HG02678 (cell line): ENCODE results near the gene SHD.
"Not testable (repeated sequence)": the region's sequence is repeated elsewhere in the genome, so short reads cannot be mapped to it uniquely, and the experiment has no call there.

ENCODE experiments used
- ATAC-seq: cut with Tn5 transposase; IDR thresholded peaks from one replicate; pipeline ENCODE4 v1.9.1; 2021; ENCODE audit warnings: mild to moderate bottlenecking, moderate library complexity; ENCODE audit not compliant: unreplicated experiment

The SHD gene

DNA sequence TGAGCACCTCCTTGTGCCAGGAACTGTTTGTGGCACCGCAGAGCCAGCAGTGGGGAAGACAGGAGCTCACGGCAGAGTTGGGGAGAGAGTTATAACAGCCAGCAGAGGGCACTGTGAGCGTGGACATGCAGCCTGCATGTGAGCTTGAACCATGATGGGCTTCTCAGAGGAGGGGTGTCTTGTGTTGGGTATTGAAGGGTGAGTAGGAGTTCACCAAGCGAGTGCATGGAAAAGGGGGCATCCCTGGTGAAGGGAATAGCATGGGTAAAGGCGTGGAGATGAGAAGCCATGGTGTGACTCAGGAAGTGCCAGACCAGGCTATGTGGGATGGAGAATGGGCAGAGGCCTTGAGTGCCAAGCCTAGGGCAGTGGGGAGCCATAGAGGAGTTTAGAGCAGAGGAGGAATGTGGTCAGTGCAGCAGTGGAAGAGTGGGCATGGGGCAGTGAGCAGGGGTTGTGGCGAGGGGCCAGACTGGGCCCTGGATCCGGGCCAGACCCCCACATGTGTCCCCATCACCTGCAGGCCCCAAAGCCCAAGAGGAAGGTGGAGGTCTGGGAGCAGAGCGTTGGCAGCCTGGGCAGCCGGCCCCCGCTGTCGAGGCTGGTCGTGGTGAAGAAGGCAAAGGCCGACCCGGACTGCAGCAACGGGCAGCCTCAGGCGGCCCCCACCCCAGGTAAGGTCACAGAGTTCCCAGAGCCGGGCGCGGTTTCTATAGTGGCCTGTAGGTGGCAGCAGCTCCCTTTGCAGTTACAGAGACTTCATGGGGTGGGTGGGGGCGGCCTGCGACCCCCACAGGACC, 11.8 kb upstream of the SHD start:
- ATAC-seq: no peak

- no peak for ATAC-seq
Observed at GRCh38 chr19:4267901-4268815, 10.9 kb upstream of the SHD start.

- no peak for ATAC-seq
Observed at GRCh38 chr19:4268816-4269430, 10.1 kb upstream of the SHD start.

GRCh38 chr19:4272894-4273293, 6.2 kb upstream of the SHD start:
- no peak for ATAC-seq

GRCh38 chr19:4274321-4274686, 4.8 kb upstream of the SHD start:
- not testable (repeated sequence) for ATAC-seq

DNA sequence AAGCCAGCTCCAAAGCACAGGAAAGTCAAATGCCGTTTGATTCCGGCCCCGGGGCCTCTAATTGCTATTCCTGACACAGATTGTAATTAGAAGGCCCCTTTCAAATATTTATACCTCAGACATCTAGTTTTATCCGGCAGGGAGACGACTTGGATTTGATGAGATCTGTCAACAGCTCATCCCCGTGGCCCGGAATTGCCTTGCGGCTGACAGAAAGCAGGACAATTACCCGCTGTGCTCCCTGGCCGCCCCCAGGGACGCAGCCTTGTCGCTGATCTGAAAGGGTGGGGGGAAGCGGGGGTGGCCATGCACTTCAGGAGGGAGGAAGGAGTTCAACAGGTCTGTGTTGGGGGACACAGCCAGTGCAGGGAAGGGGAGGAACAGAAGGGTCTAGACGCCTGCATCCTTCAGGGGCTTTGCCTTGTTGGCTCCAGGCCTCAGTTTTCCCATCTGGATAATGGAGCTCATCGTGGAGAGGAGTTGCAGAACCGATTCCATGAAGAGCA, 1.8 kb upstream of the SHD start:
- no peak for ATAC-seq

- no peak for ATAC-seq
Observed at GRCh38 chr19:4278010-4278409, 1.1 kb upstream of the SHD start.

DNA sequence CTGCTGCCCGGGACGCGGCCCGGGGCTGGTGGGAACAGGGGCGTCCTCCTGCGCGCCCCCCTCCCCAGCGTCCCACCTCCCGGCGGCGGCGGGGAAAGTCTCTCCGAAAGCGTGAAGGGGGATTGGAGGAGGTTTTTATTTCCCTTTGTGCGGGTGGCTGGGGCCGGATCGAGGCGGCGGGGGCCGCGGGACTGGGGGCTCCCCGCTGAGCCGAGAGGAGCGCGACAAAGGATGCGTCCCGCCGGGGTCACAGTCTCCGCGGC, 132 bp downstream of the SHD start:
- ATAC-seq: no peak

DNA sequence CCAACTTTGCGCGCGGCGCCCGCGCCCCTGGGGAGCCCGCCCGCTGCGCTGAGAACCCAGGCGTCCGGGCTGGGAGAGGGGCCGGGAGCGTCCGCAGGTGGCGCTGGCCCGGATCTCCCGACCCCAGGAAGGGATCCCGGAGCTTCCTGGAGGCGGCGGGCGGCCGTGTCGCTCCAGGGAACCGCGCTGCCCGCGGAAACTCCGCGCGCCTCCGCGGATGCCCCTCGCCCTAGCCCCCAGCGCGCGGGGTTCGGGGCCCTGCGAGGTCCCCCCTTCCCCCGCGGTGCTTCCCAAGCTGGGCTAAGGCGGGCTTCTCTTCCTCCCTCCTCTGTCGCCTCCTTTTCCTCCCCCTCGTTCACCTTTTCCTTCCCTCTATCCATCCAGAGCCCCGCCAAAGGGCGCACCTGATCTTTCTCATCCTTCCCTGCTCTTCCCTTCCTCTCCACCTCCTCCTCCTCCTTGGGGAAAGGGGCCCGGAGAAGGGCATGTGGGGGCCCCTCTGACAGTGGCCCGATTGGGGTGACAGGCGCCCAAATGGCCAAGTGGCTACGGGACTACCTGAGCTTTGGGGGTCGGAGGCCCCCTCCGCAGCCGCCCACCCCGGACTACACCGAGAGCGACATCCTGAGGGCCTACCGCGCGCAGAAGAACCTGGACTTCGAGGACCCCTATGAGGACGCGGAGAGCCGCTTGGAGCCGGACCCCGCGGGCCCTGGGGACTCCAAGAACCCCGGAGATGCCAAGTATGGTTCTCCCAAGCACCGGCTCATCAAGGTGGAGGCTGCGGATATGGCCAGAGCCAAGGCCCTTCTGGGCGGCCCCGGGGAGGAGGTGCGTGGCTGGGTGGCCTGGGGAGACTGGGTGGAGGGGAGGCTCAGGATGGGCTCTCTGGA, 710 bp downstream of the SHD start:
- ATAC-seq: no peak

- ATAC-seq: no peak
Observed at GRCh38 chr19:4284176-4284958, 5.3 kb downstream of the SHD start.

GRCh38 chr19:4284974-4285373, 5.9 kb downstream of the SHD start:
- no peak for ATAC-seq

- not testable (repeated sequence) for ATAC-seq
Observed at GRCh38 chr19:4286141-4286540, 7.1 kb downstream of the SHD start.

DNA sequence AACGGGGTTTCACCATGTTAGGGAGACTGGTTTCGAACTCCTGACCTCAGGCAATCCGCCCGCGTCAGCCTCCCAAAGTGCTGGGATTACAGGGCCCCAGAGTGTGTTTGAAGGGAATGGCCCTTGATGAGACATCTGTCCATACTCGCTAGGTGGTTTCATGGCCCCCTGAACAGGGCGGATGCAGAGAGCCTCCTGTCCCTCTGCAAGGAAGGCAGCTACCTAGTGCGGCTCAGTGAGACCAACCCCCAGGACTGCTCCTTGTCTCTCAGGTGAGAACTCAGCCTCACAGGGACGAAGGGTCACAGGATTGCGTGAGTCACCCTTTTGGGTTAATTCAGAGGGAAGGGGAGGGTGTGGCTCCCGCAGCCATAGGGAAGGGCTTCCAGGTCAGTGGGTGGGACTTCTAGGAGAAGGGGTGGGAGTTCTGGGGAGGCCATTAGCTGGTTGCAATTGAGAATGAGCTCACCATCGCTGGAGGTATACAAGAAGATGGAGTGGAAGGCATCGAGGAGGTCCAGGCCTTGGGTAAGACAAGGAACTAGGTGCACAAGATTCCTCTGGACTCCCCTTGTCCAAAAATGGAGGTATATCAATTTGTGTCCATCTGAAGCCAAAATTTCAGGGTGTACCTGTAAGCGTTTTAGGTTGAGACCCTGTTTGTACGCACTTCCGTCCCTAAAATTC, 9.2 kb downstream of the SHD start:
- ATAC-seq: no peak

- ATAC-seq: no peak
Observed at GRCh38 chr19:4291184-4291732, 12.2 kb downstream of the SHD start.

DNA sequence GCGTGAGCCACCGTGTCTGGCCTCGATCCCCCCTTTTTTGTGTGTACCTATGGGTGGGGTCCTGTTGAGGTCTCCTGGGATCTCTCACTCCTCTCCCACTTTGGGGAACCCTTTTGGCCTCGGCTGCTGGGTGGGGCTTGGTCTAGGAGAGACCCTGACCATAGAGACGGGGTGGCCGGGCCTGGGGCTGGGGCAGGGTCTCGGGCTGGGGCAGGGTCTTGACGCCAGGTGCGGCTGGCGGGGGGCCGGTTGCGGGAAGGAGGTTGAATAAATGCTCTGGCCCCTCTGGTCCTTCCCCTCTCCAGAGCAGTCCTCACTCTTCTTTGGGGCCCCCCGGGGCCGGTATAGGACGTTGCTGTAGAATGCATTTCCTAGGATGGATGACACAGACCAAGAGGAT, 13.4 kb downstream of the SHD start:
- ATAC-seq: no peak

DNA sequence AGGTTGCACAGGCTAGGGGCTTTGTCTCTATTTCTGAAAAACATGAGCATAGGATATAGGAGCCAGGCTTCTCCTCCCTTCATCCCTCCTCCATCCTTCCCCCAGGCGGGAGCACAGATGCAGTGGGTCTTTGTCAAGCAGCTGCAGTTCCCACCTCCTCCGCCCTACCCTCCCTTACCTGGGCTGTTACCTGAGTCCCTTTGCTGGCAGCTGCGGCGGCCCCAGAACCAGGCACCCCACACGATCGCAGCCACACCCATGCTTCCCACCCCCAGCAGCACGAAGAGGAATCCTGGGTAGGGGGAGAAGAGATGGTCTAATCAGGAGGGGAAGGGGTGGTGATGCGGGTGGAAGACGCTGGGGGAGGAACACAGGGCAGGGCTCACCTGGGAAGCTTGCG, 15.3 kb downstream of the SHD start:
- no peak for ATAC-seq

- no peak for ATAC-seq
Observed at GRCh38 chr19:4295972-4296771, 17.1 kb downstream of the SHD start.
